Sigmoid colon (tissue), 7 donors: ENCODE data around the gene TIPIN. TPM values are rescaled to one million over a fixed set of nuclear protein-coding genes. Genes with fewer than 3 reads are reported as not detected.
"Not testable (repeated sequence)": the region's sequence is repeated elsewhere in the genome, so short reads cannot be mapped to it uniquely, and the experiment has no call there.

Source experiments
- DNase-seq: peaks from one replicate; pipeline ENCODE4 v3.0.0-alpha.2; 2019
- H3K27ac ChIP-seq, 4 donors: fragments of 200-600 bp; sonication (generic); one replicate each; pipeline ENCODE4 v1.5.1; 2016 to 2019; ENCODE audit warnings: mild to moderate bottlenecking in 1 of 4
- H3K27me3 ChIP-seq, 3 donors: fragments of 200-600 bp; sonication (generic); one replicate each; pipeline ENCODE4 v1.5.1; 2019; ENCODE audit warnings: mild to moderate bottlenecking in 1 of 3
- H3K36me3 ChIP-seq, 4 donors: fragments of 200-600 bp; sonication (generic); one replicate each; pipeline ENCODE4 v1.5.1; 2016 to 2019
- H3K4me1 ChIP-seq, 4 donors: fragments of 200-600 bp; sonication (generic); one replicate each; pipeline ENCODE4 v1.5.1; 2017 to 2019
- H3K4me3 ChIP-seq, 4 donors: fragments of 200-600 bp; sonication (generic); one replicate each; pipeline ENCODE4 v1.5.1; 2017 to 2019; ENCODE audit warnings: mild to moderate bottlenecking in 2 of 4, moderate library complexity in 1 of 4
- H3K9me3 ChIP-seq, 4 donors: fragments of 200-600 bp in 3 of 4; sonication (generic) in 3 of 4; one replicate each; pipeline versions ENCODE4 v1.5.1 to v1.6.1; 2013 to 2019
- EP300 ChIP-seq, 4 donors: sonication (generic); formaldehyde crosslinking; IDR thresholded peaks; one replicate each; pipeline ENCODE4 v1.6.1; 2017; ENCODE audit warnings: antibody characterized with exemption in 4 of 4
- POLR2A ChIP-seq, 2 donors: fragments of 450-650 bp; IDR thresholded peaks; one replicate each; pipeline ENCODE4 v1.6.1; 2016; ENCODE audit warnings: antibody characterized with exemption in 2 of 2, mild to moderate bottlenecking in 2 of 2, moderate library complexity in 2 of 2
- POLR2AphosphoS5 ChIP-seq, 4 donors: sonication (generic); formaldehyde crosslinking; IDR thresholded peaks; one replicate each; pipeline ENCODE4 v1.6.1; 2017; ENCODE audit warnings: antibody characterized with exemption in 4 of 4
- WGBS, 2 donors: extraction: QIAGEN DNeasy Blood & Tissue Kit; methylation state at CpG; one replicate each; pipeline ENCODE4 v1.1.7; 2013; 5-methylcytosine and 5-hydroxymethylcytosine counted together
- intact Hi-C: fragments of 100-400 bp; cut with DNase I; formaldehyde crosslinking; loops from one replicate; pipeline ENCODE4 v1.15.1; 2023
- polyA plus RNA-seq, 3 donors: library from polyadenylated mRNA; stranded (reverse); fragments of 200-250 nt; gene quantifications; one replicate each; pipeline ENCODE4 v1.2.3, GENCODE V29; 2013
- total RNA-seq, 4 donors: library from RNA; depleted of rRNA; stranded (reverse); fragments of >200 nt; gene quantifications; one replicate each; pipeline ENCODE4 v1.1.0, GENCODE V29; 2016
- TF ChIP-seq, protein P1 (sequence below), 4 experiments: fragments of 450-650 bp in 3 of 4; fragments of 200-600 bp in 1 of 4; IDR thresholded peaks; one replicate each; pipeline ENCODE4 v1.5.1; 2016 to 2019; ENCODE audit warnings: antibody characterized with exemption in 4 of 4, mild to moderate bottlenecking in 3 of 4, moderate library complexity in 2 of 4
- donor health status: healthy with polysubstance abuse.
- donor health status: Bipolar disorder and iron deficiency.
- donor health status: healthy.

TIPIN gene
- total and polyA plus RNA-seq, 7 donors, result 1.9 to 10.3 (median 5.6) TPM

DNA sequence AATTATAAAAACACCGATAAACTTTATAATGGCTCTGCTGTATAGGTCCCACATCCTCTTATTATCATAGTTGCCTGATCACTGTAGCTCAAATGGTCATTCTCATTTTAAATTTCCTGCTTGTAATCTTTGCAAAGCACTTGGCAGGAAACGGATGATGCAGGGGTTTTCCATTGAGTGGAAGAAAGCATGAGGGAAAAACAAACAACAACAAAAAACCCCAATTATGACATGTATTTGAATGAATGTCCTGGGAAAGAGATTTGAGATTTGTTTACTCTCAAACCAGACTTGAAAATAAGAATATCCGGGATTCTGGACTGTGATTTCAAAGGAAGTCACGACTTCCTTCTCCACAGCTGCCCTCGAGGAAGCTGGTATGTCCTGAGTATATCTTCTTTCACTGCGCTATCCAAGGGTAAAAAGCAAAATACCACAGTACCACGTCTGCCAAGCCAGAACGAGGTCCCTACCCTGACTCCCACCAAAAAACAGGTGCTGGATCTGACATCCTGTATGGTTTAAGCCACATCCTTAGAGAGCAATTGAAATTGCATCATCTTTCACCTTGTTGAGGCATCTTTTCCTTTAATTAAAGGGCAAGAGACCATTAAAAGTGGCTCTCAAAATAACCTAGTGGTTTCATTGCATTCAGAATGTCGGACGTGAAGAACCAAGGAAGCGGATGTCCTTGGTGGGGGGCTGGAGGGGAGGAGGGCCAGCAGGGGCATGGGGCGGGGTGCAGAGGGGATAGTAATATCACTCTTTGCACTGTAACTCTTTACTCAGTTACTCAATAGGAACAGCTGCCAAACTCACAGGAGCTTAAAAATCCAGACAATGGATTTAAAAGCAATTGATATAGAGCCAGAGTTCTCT, 13.5 kb upstream of the TIPIN start:
- 10 to 11% methylated on average over 12 of the region's 12 CpGs for WGBS, 2 donors
- no peaks in the 10 kb centered on the region for H3K27me3 ChIP-seq
- peaks cover 0 to 7% (median 1%) of the 10 kb centered on the region in 4 donors for H3K9me3 ChIP-seq
- DNase-seq, result no peak
- intact Hi-C loops, result no loop called here
- TF ChIP-seq POLR2AphosphoS5 (IDR thresholded peaks at IDR 0.05) (no peak), POLR2A (IDR thresholded peaks at IDR 0.05) (no peak), EP300 (IDR thresholded peaks at IDR 0.05) (no peak)
- TF ChIP-seq, protein P1, sequence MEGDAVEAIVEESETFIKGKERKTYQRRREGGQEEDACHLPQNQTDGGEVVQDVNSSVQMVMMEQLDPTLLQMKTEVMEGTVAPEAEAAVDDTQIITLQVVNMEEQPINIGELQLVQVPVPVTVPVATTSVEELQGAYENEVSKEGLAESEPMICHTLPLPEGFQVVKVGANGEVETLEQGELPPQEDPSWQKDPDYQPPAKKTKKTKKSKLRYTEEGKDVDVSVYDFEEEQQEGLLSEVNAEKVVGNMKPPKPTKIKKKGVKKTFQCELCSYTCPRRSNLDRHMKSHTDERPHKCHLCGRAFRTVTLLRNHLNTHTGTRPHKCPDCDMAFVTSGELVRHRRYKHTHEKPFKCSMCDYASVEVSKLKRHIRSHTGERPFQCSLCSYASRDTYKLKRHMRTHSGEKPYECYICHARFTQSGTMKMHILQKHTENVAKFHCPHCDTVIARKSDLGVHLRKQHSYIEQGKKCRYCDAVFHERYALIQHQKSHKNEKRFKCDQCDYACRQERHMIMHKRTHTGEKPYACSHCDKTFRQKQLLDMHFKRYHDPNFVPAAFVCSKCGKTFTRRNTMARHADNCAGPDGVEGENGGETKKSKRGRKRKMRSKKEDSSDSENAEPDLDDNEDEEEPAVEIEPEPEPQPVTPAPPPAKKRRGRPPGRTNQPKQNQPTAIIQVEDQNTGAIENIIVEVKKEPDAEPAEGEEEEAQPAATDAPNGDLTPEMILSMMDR (IDR thresholded peaks at IDR 0.05), result no peak
- H3K27ac ChIP-seq, result peak overlapping the region in 3 of 4 donors; percentile 31 to 64 (median 38)
- peak overlapping the region in 3 of 4 donors; percentile 12 to 32 (median 21) for H3K4me3 ChIP-seq
- no peaks in the 10 kb centered on the region for H3K4me1 ChIP-seq
- no peaks in the 10 kb centered on the region for H3K36me3 ChIP-seq

DNA sequence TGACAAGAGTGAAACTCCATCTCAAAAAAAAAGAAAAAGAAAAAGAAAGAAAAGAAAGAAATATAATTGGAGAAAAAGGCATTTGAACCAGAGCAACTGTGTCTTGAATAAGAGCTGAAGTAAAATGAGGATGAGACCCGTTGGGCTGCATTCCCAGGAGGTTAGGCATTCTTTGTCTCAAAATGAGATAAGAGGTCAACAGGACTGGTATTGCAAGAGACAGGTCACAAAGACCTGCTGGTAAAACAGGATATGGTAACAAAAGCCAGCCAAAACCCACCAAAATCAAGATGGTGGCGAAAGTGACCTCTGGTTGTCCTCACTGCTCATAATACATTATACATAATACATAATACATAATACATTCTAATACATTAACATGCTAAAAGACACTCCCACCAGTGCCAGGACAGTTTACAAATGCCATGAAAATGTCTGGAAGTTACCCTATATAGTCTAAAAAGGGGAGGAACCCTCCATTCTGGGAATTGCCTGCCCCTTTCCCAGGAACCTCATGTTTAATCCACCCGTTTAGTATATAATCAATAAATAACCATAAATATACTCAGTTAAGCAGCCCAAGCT, 8.6 kb upstream of the TIPIN start:
- Histone ChIP-seq H3K9me3 (no peaks in the 10 kb centered on the region), H3K4me1 (no peaks in the 10 kb centered on the region)
- DNase-seq, result no peak

DNA sequence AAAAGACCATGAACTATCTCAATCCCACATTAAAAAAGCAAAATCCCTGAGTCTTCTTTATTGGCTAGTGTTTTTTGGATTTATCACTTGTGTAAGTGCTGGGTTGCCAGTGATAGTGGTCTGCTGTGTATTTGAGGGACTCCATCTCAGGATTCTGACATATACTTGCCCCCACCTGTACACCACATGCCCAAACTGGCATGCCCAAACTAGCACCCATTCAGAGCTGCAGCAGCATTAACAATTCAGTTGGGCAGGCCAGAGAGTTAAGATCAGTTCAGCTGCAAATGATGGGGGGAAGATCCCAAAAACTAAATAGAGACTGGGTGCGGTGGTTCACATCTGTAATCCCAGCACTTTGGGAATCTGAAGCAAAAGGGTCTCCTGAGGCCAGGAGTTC, 6.3 kb upstream of the TIPIN start:
- 96 to 99% methylated on average over 1 of the region's 1 CpG for WGBS, 2 donors
- Histone ChIP-seq H3K27ac (no peak overlapping the region), H3K9me3 (no peaks in the 10 kb centered on the region), H3K4me1 (no peaks in the 10 kb centered on the region), H3K27me3 (no peaks in the 10 kb centered on the region), H3K36me3 (no peaks in the 10 kb centered on the region), H3K4me3 (no peak overlapping the region)
- no peak for DNase-seq
- no peak for TF ChIP-seq EP300 (IDR thresholded peaks at IDR 0.05)
- no peak for TF ChIP-seq POLR2A (IDR thresholded peaks at IDR 0.05)
- TF ChIP-seq, protein P1 (IDR thresholded peaks at IDR 0.05), result no peak
- TF ChIP-seq POLR2AphosphoS5 (IDR thresholded peaks at IDR 0.05), result no peak
- intact Hi-C loops, result no loop called here

More for the DNA sequence above, 8.6 kb upstream of the TIPIN start:
- 84 to 88% methylated on average over 3 of the region's 3 CpGs for WGBS, 2 donors
- intact Hi-C loops, result no loop called here
- Histone ChIP-seq H3K36me3 (no peaks in the 10 kb centered on the region), H3K4me3 (no peak overlapping the region), H3K27ac (no peak overlapping the region), H3K27me3 (no peaks in the 10 kb centered on the region)
- TF ChIP-seq EP300 (IDR thresholded peaks at IDR 0.05) (no peak), POLR2AphosphoS5 (IDR thresholded peaks at IDR 0.05) (no peak)
- TF ChIP-seq, protein P1 (IDR thresholded peaks at IDR 0.05), result no peak

DNA sequence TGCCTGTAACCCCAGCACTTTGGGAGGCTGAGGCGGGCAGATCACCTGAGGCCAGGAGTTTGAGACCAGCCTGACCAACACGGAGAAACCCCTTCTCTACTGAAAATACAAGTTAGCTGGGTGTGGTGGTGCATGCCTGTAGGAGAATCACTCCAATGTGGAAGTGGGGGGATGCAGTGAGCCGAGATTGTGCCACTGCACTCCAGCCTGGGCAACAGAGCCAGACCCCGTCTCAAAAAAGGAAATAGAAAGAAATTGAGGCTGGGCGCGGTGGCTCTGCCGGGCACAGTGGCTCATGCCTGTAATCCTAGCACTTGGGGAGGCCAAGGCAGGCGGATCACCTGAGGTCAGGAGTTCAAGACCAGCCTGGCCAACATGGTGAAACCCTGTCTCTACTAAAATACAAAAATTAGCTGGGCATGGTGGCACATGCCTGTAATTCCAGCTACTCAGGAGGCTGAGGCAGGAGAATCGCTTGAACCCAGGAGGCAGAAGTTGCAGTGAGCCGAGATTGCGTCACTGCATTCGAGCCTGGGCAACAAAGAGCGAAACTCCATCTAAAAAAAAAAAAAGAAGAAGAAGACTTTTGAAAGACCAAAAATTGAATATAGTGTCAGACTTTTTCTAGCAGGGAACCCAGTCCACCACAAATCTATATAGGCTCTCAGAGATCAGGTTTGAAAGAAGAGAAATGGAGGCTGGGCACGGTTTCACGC, 5.4 kb upstream of the TIPIN start:
- H3K4me1 ChIP-seq, H3K27ac ChIP-seq, H3K36me3 ChIP-seq, DNase-seq, intact Hi-C loops, H3K9me3 ChIP-seq, H3K27me3 ChIP-seq, H3K4me3 ChIP-seq: not testable (repeated sequence)
- WGBS, 2 donors, result 84 to 87% methylated on average over 15 of the region's 15 CpGs

DNA sequence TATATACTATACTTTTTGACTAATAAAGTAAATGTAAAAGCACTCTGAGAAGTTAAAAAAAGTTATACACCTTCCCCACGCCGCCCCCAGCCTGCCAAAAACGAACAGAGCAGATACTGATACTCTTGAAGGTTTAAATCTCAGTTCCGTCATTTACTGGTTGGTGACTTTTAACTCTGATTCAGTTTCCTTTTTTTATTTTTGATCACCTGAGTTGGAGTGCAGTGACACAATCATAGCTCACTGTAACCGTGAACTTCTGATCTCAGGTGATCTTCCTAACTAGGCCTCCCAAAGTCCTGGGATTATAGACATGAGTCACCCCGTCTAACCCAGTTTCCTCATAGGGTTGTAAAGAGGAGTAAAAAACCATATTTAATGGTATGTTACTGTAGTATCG, 3.3 kb upstream of the TIPIN start:
- H3K27ac ChIP-seq, result no peak overlapping the region
- no peak overlapping the region for H3K4me3 ChIP-seq
- H3K4me1 ChIP-seq, result peaks cover 0 to 11% (median 8%) of the 10 kb centered on the region in 4 donors
- no peak for TF ChIP-seq POLR2AphosphoS5 (IDR thresholded peaks at IDR 0.05)
- TF ChIP-seq, protein P1 (IDR thresholded peaks at IDR 0.05), result no peak
- intact Hi-C loops, result no loop called here
- 41 to 71% methylated on average over 7 of the region's 7 CpGs for WGBS, 2 donors
- no peak for DNase-seq
- H3K9me3 ChIP-seq, result no peaks in the 10 kb centered on the region
- no peaks in the 10 kb centered on the region for H3K36me3 ChIP-seq
- H3K27me3 ChIP-seq, result no peaks in the 10 kb centered on the region
